Psoas muscle (tissue), 8 donors: ENCODE data around the gene HCFC1R1. TPM values are rescaled to one million over a fixed set of nuclear protein-coding genes. Genes with fewer than 3 reads are reported as not detected.
A peak's percentile ranks its signal among the peaks of the same experiment; 100 is the strongest.

Experiments
- ATAC-seq, 4 donors: fragments of 200-7000 bp; cut with Tn5 transposase; one replicate each; pipeline ENCODE4 v1.9.1; 2020; ENCODE audit warnings: moderate library complexity in 3 of 4, mild to moderate bottlenecking in 2 of 4
- DNase-seq, 2 donors: peaks; one replicate each; pipeline ENCODE4 v3.0.0-alpha.2; 2020
- H3K27ac ChIP-seq: fragments of 200-600 bp; one replicate; pipeline ENCODE4 v1.8.0; 2022
- H3K27me3 ChIP-seq, 3 donors: fragments of 200-600 bp in 1 of 3; one replicate each; pipeline versions ENCODE4 v1.6.1 to v1.8.0; 2013 to 2022; ENCODE audit warnings: low read length in 2 of 3, mild to moderate bottlenecking in 2 of 3, moderate library complexity in 1 of 3; ENCODE audit not compliant: insufficient read depth in 3 of 3
- H3K36me3 ChIP-seq, 2 donors: fragments of 200-600 bp in 1 of 2; one replicate each; pipeline versions ENCODE4 v1.6.1 to v1.8.0; 2013 to 2022; ENCODE audit warnings: low read depth in 1 of 2, mild to moderate bottlenecking in 1 of 2, moderate library complexity in 1 of 2; ENCODE audit not compliant: insufficient read depth in 1 of 2
- H3K4me1 ChIP-seq: fragments of 200-600 bp; one replicate; pipeline ENCODE4 v1.8.0; 2022
- H3K4me3 ChIP-seq: fragments of 200-600 bp; one replicate; pipeline ENCODE4 v1.8.0; 2022; ENCODE audit warnings: mild to moderate bottlenecking
- H3K9me3 ChIP-seq: fragments of 200-600 bp; one replicate; pipeline ENCODE4 v1.8.0; 2022
- WGBS, 3 donors: extraction: QIAGEN DNeasy Blood & Tissue Kit; methylation state at CpG; one replicate each; pipeline versions ENCODE4 v1.1.6 to v1.1.7; 2013; 5-methylcytosine and 5-hydroxymethylcytosine counted together
- intact Hi-C, 2 donors: fragments of 100-400 bp; cut with DNase I; formaldehyde crosslinking; loops; one replicate each; pipeline versions ENCODE4 v1.11.0 to v1.14.2; 2022
- polyA plus RNA-seq, 3 donors: library from polyadenylated mRNA; stranded (reverse); fragments of 200-250 nt; gene quantifications; one replicate each; pipeline ENCODE4 v1.2.3, GENCODE V29; 2013
- total RNA-seq, 4 donors: library from RNA; stranded (reverse); fragmentation: NEBNext Ultra II Directional in 2 of 4; extraction: Animal tissue kit (Norgen Biotek cat#: 25700) in 2 of 4; gene quantifications; one replicate each; pipeline versions ENCODE4 v1.2.1 to v1.2.4, GENCODE V29; 2021 to 2023
- TF ChIP-seq, protein P1 (sequence below): fragments of 200-600 bp; IDR thresholded peaks from one replicate; pipeline ENCODE4 v1.8.0; 2022; ENCODE audit warnings: antibody characterized with exemption
- donor health status: healthy with polysubstance abuse.
- donor health status: DM: no; HTN: no; CAD: no; lungs with moderate emphysema.
- donor health status: Bipolar disorder and iron deficiency.
- donor health status: healthy.
- donor health status: DM: yes; HTN: yes; CAD: no.
- donor health status: DM: no; HTN: no; CAD: no.
- donor health status: DM: no; HTN: no; CAD: no.
- donor health status: DM: yes; HTN: yes; CAD: no.

The HCFC1R1 gene
- total and polyA plus RNA-seq, 7 donors: 65.1 to 258 (median 160) TPM

GRCh38 chr16:2980227-2981176 is 43.2 kb downstream of the HCFC1R1 start, which contains the start of gene PKMYT1:
Gene PKMYT1, minus strand, starts transcription at chr16:2980446. Its CDS starts 789 bp downstream, at chr16:2979657.
- no peaks in the 10 kb centered on the region for H3K9me3 ChIP-seq
- TF ChIP-seq, protein P1, sequence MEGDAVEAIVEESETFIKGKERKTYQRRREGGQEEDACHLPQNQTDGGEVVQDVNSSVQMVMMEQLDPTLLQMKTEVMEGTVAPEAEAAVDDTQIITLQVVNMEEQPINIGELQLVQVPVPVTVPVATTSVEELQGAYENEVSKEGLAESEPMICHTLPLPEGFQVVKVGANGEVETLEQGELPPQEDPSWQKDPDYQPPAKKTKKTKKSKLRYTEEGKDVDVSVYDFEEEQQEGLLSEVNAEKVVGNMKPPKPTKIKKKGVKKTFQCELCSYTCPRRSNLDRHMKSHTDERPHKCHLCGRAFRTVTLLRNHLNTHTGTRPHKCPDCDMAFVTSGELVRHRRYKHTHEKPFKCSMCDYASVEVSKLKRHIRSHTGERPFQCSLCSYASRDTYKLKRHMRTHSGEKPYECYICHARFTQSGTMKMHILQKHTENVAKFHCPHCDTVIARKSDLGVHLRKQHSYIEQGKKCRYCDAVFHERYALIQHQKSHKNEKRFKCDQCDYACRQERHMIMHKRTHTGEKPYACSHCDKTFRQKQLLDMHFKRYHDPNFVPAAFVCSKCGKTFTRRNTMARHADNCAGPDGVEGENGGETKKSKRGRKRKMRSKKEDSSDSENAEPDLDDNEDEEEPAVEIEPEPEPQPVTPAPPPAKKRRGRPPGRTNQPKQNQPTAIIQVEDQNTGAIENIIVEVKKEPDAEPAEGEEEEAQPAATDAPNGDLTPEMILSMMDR: no peak
- peak within 1 kb of the TSS; percentile 89 for H3K4me3 ChIP-seq
- 6 to 10% (median 9%) methylated on average over 56 to 91 of the region's 91 CpGs for WGBS, 3 donors
- DNase-seq (peak; percentile 93 to 96), ATAC-seq (peak; percentile 93 to 96 (median 95))
- peaks cover 16% of the 10 kb centered on the region for H3K4me1 ChIP-seq
- H3K27ac ChIP-seq: peak within 1 kb of the TSS; percentile 88
- H3K27me3 ChIP-seq: peaks cover 0 to 6% (median 2%) of the 10 kb centered on the region in 3 donors
- intact Hi-C loops: no loop called here
- no peaks in the 10 kb centered on the region for H3K36me3 ChIP-seq

GRCh38 chr16:2979669-2980226 is 44.0 kb downstream of the HCFC1R1 start:
- H3K27ac ChIP-seq: no peak overlapping the region
- H3K36me3 ChIP-seq: no peaks in the 10 kb centered on the region
- peaks cover 9% of the 10 kb centered on the region for H3K4me1 ChIP-seq
- WGBS, 3 donors: 6 to 11% (median 9%) methylated on average over 34 to 43 of the region's 43 CpGs
- H3K9me3 ChIP-seq: no peaks in the 10 kb centered on the region
- H3K27me3 ChIP-seq: peaks cover 0 to 6% (median 2%) of the 10 kb centered on the region in 3 donors
- TF ChIP-seq, protein P1: no peak
- intact Hi-C loops: no loop called here
- ATAC-seq (no peak), DNase-seq (no peak)
- peak overlapping the region; percentile 89 for H3K4me3 ChIP-seq

DNA sequence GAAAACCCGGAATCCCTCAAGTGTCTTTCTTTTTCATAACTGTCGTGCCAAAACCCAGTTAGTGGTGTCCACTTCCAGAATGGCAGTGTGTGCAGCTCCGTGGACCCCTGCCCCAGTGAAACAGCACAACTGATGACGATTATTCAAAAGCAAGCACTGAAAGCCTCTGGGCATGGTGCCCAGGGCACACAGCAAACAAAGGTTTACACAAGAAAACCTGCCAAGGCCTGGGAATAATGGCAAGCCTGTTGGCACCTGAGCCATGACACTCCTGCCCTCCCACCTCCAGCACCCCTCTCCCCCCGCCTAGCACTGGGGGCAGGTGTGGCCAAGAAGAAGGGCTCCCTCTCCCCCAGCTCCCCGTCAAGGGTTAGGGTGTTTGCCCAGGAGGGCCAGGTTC is 46.3 kb downstream of the HCFC1R1 start:
- Histone ChIP-seq H3K27ac (no peak overlapping the region), H3K27me3 (peaks cover 0 to 6% (median 2%) of the 10 kb centered on the region in 3 donors), H3K4me3 (no peak overlapping the region), H3K4me1 (no peaks in the 10 kb centered on the region), H3K36me3 (no peaks in the 10 kb centered on the region), H3K9me3 (no peaks in the 10 kb centered on the region)
- ATAC-seq (no peak), DNase-seq (no peak)
- WGBS, 3 donors: 77 to 84% (median 82%) methylated on average over 6 of the region's 6 CpGs
- TF ChIP-seq, protein P1: no peak
- intact Hi-C loops: no loop called here

GRCh38 chr16:2976673-2977072 is 47.1 kb downstream of the HCFC1R1 start:
- ATAC-seq (no peak), DNase-seq (no peak)
- Histone ChIP-seq H3K9me3 (no peaks in the 10 kb centered on the region), H3K4me1 (no peaks in the 10 kb centered on the region), H3K27ac (no peak overlapping the region), H3K4me3 (no peak overlapping the region), H3K36me3 (no peaks in the 10 kb centered on the region), H3K27me3 (peaks cover 0 to 6% (median 2%) of the 10 kb centered on the region in 3 donors)
- TF ChIP-seq, protein P1: no peak
- WGBS, 3 donors: 67 to 84% (median 68%) methylated on average over 14 to 15 of the region's 15 CpGs
- intact Hi-C loops: no loop called here
